Measurements from ENCODE around the gene THBS4. TPM values are rescaled to one million over a fixed set of nuclear protein-coding genes. Genes with fewer than 3 reads are reported as not detected.
A peak's percentile ranks its signal among the peaks of the same experiment; 100 is the strongest.

THBS4 gene
- total RNA-seq, 1 experiment from 2014 or later: 0.36 TPM

GRCh38 chr5:80048084-80048780 is 13.1 kb downstream of the THBS4 start:
- no peak for DNase-seq (ENCODE audit: low read depth)

DNA sequence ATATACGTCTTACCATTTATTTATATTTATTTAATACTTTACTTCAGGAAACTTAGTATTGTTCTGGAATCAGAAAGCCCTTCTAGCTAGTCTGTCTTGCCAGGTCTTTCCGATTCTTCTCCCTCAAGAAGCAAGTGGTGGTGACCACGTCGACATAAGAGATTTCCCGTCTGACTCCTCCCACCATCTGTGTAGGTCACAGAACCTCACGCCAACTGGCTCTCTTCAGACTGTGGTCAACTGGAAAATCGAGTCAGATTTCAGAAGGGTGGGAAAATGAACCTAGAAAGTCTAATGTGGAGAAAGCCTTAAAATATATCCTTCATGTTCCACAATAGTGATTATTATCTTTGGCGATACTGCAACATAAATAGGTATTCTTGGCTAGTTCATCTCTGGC is 17.3 kb downstream of the THBS4 start:
- no peak for DNase-seq (ENCODE audit: low read depth)

GRCh38 chr5:80054682-80055081 is 19.5 kb downstream of the THBS4 start:
- peak; percentile 49 for DNase-seq (ENCODE audit: low read depth)

- DNase-seq (ENCODE audit: low read depth): no peak
Observed at GRCh38 chr5:80055491-80056170, 20.5 kb downstream of the THBS4 start.

DNA sequence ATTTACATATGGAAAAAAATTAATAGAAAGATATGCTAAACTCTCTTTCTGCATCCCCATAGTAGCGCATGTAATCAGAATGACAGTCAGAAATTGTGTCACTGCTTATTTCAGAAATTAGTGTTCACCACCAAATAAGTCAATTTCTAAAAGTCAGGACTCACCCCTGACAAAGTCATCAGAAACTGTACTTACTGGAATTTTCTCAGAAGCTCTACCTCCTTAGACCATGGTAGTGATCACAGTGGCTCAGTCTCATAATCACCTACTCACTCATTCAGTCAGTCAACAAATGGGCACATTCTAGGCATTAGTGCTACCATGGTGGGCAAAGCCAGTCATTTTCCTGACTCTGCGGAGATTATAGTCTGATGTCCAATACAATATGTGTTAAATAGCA is 22.0 kb downstream of the THBS4 start:
- DNase-seq (ENCODE audit: low read depth): no peak

DNA sequence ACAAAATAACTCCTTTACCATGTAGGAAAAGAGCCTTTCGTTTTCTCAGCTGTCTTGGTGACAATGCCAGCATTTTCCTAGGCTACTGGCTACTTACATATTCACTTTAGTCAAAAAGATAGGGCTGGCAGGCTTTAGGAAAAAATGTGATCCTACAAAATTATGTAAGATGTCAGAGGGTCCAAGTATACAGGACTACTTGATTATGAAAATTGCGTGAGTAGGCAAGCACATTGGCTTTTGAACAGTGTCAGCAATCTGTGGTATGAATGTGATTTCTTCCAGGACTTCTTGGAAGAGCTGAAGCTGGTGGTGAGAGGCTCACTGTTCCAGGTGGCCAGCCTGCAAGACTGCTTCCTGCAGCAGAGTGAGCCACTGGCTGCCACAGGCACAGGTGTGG is 22.8 kb downstream of the THBS4 start:
- DNase-seq (ENCODE audit: low read depth): no peak

DNA sequence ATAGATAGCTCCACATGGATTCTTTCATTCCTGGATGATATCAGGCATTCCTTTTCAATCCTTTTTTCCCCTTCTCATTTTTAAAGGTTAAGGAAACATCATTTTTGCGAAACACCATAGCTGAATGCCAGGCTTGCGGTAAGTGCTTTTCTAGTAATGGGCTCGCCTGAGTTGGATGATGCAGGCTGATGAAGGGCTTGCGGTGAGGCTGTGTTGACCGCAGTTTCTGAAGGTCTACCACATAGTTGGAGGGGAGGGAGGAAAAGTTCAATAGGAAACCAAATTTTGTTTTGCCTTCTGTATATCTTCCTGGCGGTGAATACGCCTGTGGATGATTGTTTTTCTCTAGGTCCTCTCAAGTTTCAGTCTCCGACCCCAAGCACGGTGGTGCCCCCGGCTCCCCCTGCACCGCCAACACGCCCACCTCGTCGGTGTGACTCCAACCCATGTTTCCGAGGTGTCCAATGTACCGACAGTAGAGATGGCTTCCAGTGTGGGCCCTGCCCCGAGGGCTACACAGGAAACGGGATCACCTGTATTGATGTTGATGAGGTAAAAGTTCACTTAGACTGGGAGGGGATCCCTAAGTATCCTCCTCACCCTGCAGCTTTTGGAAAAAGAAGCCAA is 24.3 kb downstream of the THBS4 start:
- DNase-seq (ENCODE audit: low read depth): no peak

DNA sequence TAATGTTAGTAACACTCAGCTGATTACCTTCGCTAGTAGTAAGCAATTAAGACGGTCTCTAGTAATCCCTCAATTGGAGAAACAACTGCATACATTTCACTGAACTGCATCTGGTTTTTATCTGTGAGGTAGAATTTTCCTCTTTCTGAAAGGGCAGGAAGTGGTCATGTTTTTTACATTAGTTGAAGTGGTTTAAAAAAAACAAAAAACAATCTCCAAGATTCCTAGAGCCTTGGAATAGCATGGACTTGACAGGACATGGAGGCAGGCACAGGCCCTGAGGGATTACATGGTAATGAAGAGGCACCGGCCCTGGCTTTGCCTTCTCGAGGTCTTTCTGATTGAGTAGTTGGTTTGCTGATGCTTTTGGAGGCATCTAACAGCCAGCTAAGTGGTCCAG is 25.8 kb downstream of the THBS4 start:
- DNase-seq (ENCODE audit: low read depth): no peak

DNA sequence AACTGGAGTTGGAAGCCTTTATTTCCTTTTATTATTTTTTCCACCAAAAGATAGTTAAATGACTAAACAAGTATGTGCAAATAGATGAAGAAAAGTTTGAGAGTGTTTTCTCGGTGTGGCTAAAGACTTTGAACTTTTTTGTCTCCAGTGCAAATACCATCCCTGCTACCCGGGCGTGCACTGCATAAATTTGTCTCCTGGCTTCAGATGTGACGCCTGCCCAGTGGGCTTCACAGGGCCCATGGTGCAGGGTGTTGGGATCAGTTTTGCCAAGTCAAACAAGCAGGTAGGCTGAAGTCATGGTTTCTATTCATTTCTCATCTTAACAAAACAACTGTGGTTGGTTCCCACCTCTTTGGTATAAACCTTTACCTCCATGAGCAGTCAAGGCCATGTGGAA is 26.4 kb downstream of the THBS4 start:
- no peak for DNase-seq (ENCODE audit: low read depth)

DNA sequence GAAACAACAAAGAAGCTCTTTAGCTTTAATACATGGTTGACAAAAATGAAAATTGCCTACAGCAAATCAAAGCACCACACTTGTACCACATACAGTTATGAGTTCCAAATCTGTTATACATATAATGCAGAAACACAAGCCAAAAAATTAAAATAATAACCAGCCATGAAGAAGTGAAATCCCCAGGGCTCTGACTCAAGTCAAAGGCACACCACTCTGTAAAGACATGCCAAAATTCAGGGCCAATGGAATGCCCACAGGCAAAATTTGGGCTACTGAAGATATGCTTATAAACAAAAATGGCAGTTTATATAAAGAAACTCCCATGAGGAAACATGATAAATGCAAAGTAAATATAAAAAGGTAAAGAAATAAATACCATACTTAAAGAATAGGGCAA is 29.0 kb downstream of the THBS4 start:
- no peak for DNase-seq (ENCODE audit: low read depth)

DNA sequence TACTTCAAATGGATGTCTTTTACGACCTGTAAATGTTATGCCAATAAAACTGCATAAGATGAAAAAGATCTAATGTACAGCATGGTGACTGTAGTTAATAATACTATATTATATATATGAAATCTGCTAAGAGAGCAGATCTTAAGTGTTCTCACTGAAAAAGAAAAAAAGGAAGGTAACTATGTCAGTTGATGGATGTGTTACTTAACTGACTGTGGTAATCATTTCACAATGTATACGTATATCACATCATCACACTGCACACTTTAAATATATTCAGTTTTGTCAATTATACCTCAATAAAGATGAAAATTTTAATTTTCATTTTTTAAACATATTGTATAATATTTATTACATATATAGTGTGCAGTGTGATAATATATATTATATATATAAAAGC is 31.9 kb downstream of the THBS4 start:
- no peak for DNase-seq (ENCODE audit: low read depth)

- no peak for DNase-seq (ENCODE audit: low read depth)
Observed at GRCh38 chr5:80067531-80068245, 32.5 kb downstream of the THBS4 start.

DNA sequence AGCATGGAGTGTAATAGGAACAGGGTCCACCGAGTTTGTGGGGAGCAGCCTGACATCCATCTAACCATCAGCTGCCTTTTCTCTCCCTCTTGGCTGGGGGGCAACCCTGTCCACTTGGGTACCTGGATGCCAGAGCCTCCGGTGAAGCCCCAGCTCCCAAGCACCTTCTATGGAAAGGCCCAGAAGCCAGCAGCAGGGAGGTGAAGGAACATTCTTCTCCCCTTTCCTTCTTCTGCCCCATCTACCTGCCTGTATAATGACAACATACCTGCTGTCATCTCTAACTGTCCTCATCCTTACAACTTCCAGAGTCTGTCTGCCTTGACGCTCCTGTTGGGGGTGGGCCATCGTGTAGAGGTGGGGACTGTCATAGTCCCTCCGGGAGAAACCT is 33.1 kb downstream of the THBS4 start:
- DNase-seq (ENCODE audit: low read depth): no peak

- DNase-seq (ENCODE audit: low read depth): no peak
Observed at GRCh38 chr5:80068775-80069174, 33.6 kb downstream of the THBS4 start.

- DNase-seq (ENCODE audit: low read depth): no peak
Observed at GRCh38 chr5:80069251-80069800, 34.2 kb downstream of the THBS4 start.

DNA sequence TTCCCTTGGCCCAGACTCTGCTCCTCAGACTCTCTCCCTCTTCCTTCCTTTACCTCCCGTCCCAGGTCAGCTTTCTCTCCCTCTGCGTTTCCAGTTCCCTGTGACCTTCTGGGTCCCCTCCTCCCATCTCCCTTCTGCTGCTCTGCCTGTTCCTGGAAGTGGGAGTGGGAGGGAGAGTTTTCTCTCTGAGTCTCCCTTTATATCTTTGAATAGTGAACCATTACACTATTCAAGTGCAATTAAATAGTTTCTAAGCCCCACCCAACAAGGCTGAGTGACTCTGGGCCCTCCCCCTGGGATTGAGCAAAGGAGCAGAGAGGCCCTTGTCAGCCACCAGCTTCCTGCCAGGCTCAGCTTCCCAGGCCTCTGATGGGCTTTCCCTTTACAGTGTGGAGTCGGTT is 34.8 kb downstream of the THBS4 start:
- no peak for DNase-seq (ENCODE audit: low read depth)

DNA sequence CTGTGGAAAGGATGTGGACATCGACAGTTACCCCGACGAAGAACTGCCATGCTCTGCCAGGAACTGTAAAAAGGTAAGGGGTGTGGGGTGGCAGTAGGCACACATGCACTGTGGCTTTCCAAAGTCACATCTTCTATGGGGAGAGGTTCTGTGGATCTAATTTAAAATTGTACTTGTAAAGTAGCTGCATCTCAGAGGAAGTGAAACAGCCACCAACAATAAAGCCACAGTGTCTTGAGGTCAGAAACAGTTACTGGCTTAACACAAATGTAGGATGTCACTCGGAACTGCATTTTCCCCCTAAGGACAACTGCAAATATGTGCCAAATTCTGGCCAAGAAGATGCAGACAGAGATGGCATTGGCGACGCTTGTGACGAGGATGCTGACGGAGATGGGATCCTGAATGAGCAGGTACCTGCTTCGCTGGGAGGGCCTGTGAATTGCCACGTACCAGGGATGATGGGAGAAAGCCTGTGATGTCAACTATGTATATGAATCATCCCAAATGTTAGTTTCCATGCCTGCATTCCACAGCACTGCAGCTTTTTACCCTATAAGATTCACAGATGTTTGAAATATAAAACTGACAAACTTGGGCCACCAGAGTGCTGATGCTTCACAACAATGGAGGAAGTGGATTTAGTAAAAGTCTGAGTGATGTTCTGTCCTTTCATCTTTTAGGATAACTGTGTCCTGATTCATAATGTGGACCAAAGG is 35.3 kb downstream of the THBS4 start:
- no peak for DNase-seq (ENCODE audit: low read depth)

- DNase-seq (ENCODE audit: low read depth): no peak
Observed at GRCh38 chr5:80071510-80072021, 36.4 kb downstream of the THBS4 start.

GRCh38 chr5:80072103-80073073 is 37.2 kb downstream of the THBS4 start:
- DNase-seq (ENCODE audit: low read depth): peak; percentile 19
